Neural cell (in vitro differentiated cells): ENCODE data around the gene MAEA. TPM values are rescaled to one million over a fixed set of nuclear protein-coding genes. Genes with fewer than 3 reads are reported as not detected.

Experiments
- H2AFZ ChIP-seq: fragments of 200-600, 300-800 bp; sonication (generic), shearing (Covaris generic); 2 replicates; pipeline ENCODE4 v1.6.0; 2014; ENCODE audit warnings: low read depth, mild to moderate bottlenecking, antibody characterized with exemption, low read length, moderate library complexity
- H3F3A ChIP-seq: fragments of 200-600 bp; shearing (Covaris generic); 2 replicates; pipeline ENCODE4 v1.6.1; 2016; ENCODE audit warnings: mild to moderate bottlenecking, moderate library complexity, mixed read lengths, antibody characterized with exemption, low read length; ENCODE audit not compliant: insufficient read depth, poor library complexity, severe bottlenecking
- H3K27ac ChIP-seq: fragments of 200-600, 300-800 bp; sonication (generic), shearing (Covaris generic); 2 replicates; pipeline ENCODE4 v1.5.1; 2014; ENCODE audit warnings: mild to moderate bottlenecking, low read length, moderate library complexity
- H3K27me3 ChIP-seq: fragments of 300-800, 200-600 bp; sonication (generic), shearing (Covaris generic); 2 replicates; pipeline ENCODE4 v1.6.0; 2014; ENCODE audit warnings: mild to moderate bottlenecking, low read depth, low read length, moderate library complexity; ENCODE audit not compliant: insufficient read depth
- H3K36me3 ChIP-seq: fragments of 300-800, 200-600 bp; sonication (generic), shearing (Covaris generic); 2 replicates; pipeline ENCODE4 v1.5.1; 2014; ENCODE audit warnings: mild to moderate bottlenecking, antibody characterized with exemption, low read length, moderate library complexity; ENCODE audit not compliant: insufficient read depth
- H3K4me2 ChIP-seq: fragments of 300-800, 200-600 bp; sonication (generic), shearing (Covaris generic); 2 replicates; pipeline ENCODE4 v1.6.0; 2014; ENCODE audit warnings: mild to moderate bottlenecking, low read length
- H3K4me3 ChIP-seq: fragments of 300-800, 200-600 bp; sonication (generic), shearing (Covaris generic); 2 replicates; pipeline ENCODE4 v1.5.1; 2014; ENCODE audit warnings: mild to moderate bottlenecking, low read length, moderate library complexity
- H3K79me2 ChIP-seq: fragments of 200-600 bp; shearing (Covaris generic); replicated peaks from 2 replicates; pipeline ENCODE4 v1.6.0; 2014; ENCODE audit warnings: mild to moderate bottlenecking, low read length, moderate library complexity; ENCODE audit not compliant: insufficient read depth
- H3K9ac ChIP-seq: fragments of 300-800, 200-600 bp; sonication (generic), shearing (Covaris generic); 2 replicates; pipeline ENCODE4 v1.6.1; 2016; ENCODE audit warnings: mild to moderate bottlenecking, low read length, mixed read lengths
- H3K9me2 ChIP-seq: fragments of 200-600 bp; shearing (Covaris generic); 2 replicates; pipeline ENCODE4 v1.6.1; 2016; ENCODE audit warnings: mild to moderate bottlenecking, low read length, mixed read lengths; ENCODE audit not compliant: insufficient read depth
- H3K9me3 ChIP-seq: fragments of 200-600, 300-800 bp; sonication (generic), shearing (Covaris generic); 2 replicates; pipeline ENCODE4 v1.6.1; 2016; ENCODE audit warnings: mild to moderate bottlenecking, mixed run types, low read length, moderate library complexity, mixed read lengths
- H4K20me1 ChIP-seq: fragments of 200-600 bp; shearing (Covaris generic); 2 replicates; pipeline ENCODE4 v1.6.1; 2016; ENCODE audit warnings: mild to moderate bottlenecking, mixed run types; ENCODE audit not compliant: insufficient read depth
- CTCF ChIP-seq: fragments of 450-650 bp; IDR thresholded peaks from 2 replicates; pipeline ENCODE4 v1.5.1; 2014; ENCODE audit warnings: antibody characterized with exemption, mild to moderate bottlenecking, moderate library complexity; ENCODE audit not compliant: poor library complexity, severe bottlenecking
- EP300 ChIP-seq: fragments of 450-650 bp; conservative IDR thresholded peaks from 2 replicates; pipeline ENCODE4 v1.6.1; 2014; ENCODE audit warnings: antibody characterized with exemption, mild to moderate bottlenecking, moderate library complexity; ENCODE audit not compliant: poor library complexity, severe bottlenecking
- EZH2 ChIP-seq: fragments of 200-600, 300-800 bp; shearing (Covaris generic), sonication (generic); IDR thresholded peaks from 2 replicates; pipeline ENCODE4 v1.6.1; 2014; ENCODE audit warnings: antibody characterized with exemption, low read length, borderline replicate concordance, mild to moderate bottlenecking; ENCODE audit not compliant: insufficient read depth, poor library complexity, severe bottlenecking
- MXI1 ChIP-seq: fragments of 450-650 bp; conservative IDR thresholded peaks from 2 replicates; pipeline ENCODE4 v1.6.1; 2014; ENCODE audit warnings: antibody characterized with exemption, mild to moderate bottlenecking; ENCODE audit not compliant: poor library complexity, severe bottlenecking
- POLR2AphosphoS5 ChIP-seq: IDR thresholded peaks from 2 replicates; pipeline ENCODE4 v1.6.1; 2012
- RAD21 ChIP-seq: fragments of 450-650 bp; conservative IDR thresholded peaks from 2 replicates; pipeline ENCODE4 v1.6.1; 2014; ENCODE audit warnings: antibody characterized with exemption, mild to moderate bottlenecking, moderate library complexity
- REST ChIP-seq: IDR thresholded peaks from 2 replicates; pipeline ENCODE4 v1.6.1; 2012; ENCODE audit warnings: borderline replicate concordance
- SMC3 ChIP-seq: fragments of 450-650 bp; conservative IDR thresholded peaks from 2 replicates; pipeline ENCODE4 v1.6.1; 2014; ENCODE audit warnings: antibody characterized with exemption, mild to moderate bottlenecking, moderate library complexity; ENCODE audit not compliant: poor library complexity
- TAF1 ChIP-seq: IDR thresholded peaks from 2 replicates; pipeline ENCODE4 v1.6.1; 2012; ENCODE audit warnings: low read depth
- polyA plus RNA-seq: library from polyadenylated mRNA; depleted of rRNA; stranded (reverse); fragments of >200 nt; gene quantifications from 2 replicates; pipeline ENCODE4 v1.2.3, GENCODE V29; 2014

The MAEA gene
- polyA plus RNA-seq, 1 donor from 2014 or later = 106 TPM

DNA sequence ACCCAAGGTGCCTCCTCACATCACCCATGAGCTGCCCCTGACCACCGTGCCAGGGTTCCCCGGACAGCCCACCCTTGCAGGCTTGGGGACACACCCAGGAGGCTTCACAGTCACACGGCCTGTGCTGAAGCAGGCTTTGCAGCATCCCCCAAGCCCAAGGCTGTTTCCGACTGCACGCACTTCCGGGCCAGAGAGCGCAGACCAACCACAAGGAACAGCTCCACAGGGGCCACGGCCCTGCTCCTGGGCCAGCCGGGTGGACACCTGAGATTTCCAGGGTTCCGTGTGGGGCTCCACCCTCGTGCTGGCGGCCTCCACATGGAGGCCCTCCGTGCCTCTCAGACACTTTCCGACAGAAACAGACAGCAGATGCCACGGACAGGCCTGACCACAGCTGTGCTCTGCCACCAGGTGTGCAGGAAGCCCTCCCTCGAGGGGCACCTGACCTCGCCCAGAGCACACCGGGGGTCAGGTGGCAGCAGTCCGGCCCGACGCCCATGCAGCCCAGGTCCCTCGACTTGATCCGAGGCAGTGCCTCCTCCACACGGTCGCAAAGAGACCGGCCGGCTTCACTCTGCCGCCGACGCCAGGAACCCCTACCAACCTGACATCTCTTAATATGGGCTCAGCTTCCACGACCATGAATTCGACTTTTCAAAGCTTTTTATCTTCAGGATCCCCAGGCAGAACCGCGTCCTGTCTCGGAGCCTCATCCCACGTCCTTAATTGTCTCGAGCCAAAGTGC, 48.8 kb upstream of the MAEA start:
- Histone ChIP-seq H4K20me1 (peaks cover 22% of the 10 kb centered on the region), H3K9me3 (no peaks in the 10 kb centered on the region), H3K4me3 (no peak overlapping the region), H3K36me3 (peaks cover 4% of the 10 kb centered on the region), H2AFZ (no peak overlapping the region), H3K9ac (no peak overlapping the region), H3K79me2 (peaks cover 57% of the 10 kb centered on the region), H3F3A (no peaks in the 10 kb centered on the region), H3K27me3 (no peaks in the 10 kb centered on the region), H3K27ac (no peak overlapping the region), H3K9me2 (no peaks in the 10 kb centered on the region), H3K4me2 (no peak overlapping the region)
- TF ChIP-seq CTCF = no peak
- no peak for TF ChIP-seq POLR2AphosphoS5
- no peak for TF ChIP-seq SMC3
- no peak for TF ChIP-seq EZH2
- TF ChIP-seq TAF1 = no peak
- TF ChIP-seq MXI1 = no peak
- no peak for TF ChIP-seq REST
- no peak for TF ChIP-seq RAD21
- no peak for TF ChIP-seq EP300

DNA sequence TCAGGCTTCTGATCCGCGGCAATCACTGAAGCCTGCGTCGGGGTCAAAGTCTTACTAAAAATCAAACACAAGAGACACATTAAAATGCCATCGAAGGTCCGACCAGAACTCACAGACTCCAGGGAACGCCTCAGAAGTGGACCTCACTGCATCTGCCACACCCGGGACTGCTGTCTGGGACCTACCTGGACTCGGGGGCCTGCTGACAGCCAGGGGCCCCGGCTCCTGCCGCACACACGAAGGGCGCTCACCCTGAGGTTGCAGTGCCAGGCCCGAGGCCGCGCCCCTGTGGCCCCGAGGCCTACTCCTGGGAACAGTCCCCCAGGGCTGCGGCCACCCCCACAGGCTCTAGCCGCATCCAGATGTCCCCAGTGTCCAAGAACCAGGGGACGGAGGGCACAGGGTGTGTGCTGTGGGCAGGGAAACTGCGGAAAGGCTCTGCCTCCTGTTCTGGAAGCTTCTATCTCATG, 48.2 kb upstream of the MAEA start:
- Histone ChIP-seq H3K36me3 (peaks cover 4% of the 10 kb centered on the region), H3K4me3 (no peak overlapping the region), H3K9ac (no peak overlapping the region), H3K27ac (no peak overlapping the region), H3F3A (no peaks in the 10 kb centered on the region), H3K27me3 (no peaks in the 10 kb centered on the region), H3K9me3 (no peaks in the 10 kb centered on the region), H4K20me1 (peaks cover 28% of the 10 kb centered on the region), H2AFZ (no peak overlapping the region), H3K4me2 (no peak overlapping the region), H3K9me2 (no peaks in the 10 kb centered on the region), H3K79me2 (peaks cover 63% of the 10 kb centered on the region)
- no peak for TF ChIP-seq MXI1
- TF ChIP-seq CTCF = no peak
- no peak for TF ChIP-seq EP300
- TF ChIP-seq POLR2AphosphoS5 = no peak
- no peak for TF ChIP-seq TAF1
- TF ChIP-seq EZH2 = no peak
- no peak for TF ChIP-seq SMC3
- TF ChIP-seq RAD21 = no peak
- no peak for TF ChIP-seq REST
